Keratinocyte (primary cell): ENCODE measurements around the gene NELL1. TPM values are rescaled to one million over a fixed set of nuclear protein-coding genes. Genes with fewer than 3 reads are reported as not detected.

Experiments
- DNase-seq: peaks from one replicate; pipeline ENCODE4 v3.0.0-alpha.2; 2011; ENCODE audit warnings: low read depth, missing footprints, low spot score
- FAIRE-seq: peaks from 2 replicates; lab custom pipeline; 2011; peaks lifted over from hg19 to GRCh38; lab: Jason Lieb, UNC
- H2AFZ ChIP-seq: 2 replicates; pipeline ENCODE4 v1.6.0; 2012; ENCODE audit warnings: low read length, control low read depth, inconsistent platforms; ENCODE audit not compliant: control insufficient read depth
- H3K27ac ChIP-seq: 2 replicates; pipeline ENCODE4 v1.5.1; 2011; ENCODE audit warnings: low read length; ENCODE audit not compliant: control insufficient read depth, insufficient read depth
- H3K27me3 ChIP-seq: 3 replicates; pipeline ENCODE4 v1.6.0; 2011; ENCODE audit warnings: low read length; ENCODE audit not compliant: control insufficient read depth, insufficient read depth; ENCODE audit errors: extremely low read depth
- H3K36me3 ChIP-seq, 2 experiments: 2 replicates in 1 of 2; 3 replicates in 1 of 2; pipeline ENCODE4 v1.5.1; 2011; ENCODE audit warnings: low read length in 2 of 2, mild to moderate bottlenecking in 1 of 2; ENCODE audit not compliant: control insufficient read depth in 2 of 2, insufficient read depth in 2 of 2; ENCODE audit errors: extremely low read depth in 1 of 2
- H3K4me1 ChIP-seq: 3 replicates; pipeline ENCODE4 v1.5.1; 2011; ENCODE audit warnings: low read length; ENCODE audit not compliant: control insufficient read depth, insufficient read depth; ENCODE audit errors: extremely low read depth
- H3K4me2 ChIP-seq: 3 replicates; pipeline ENCODE4 v1.6.0; 2011; ENCODE audit warnings: low read depth, low read length; ENCODE audit not compliant: control insufficient read depth, insufficient read depth; ENCODE audit errors: extremely low read depth
- H3K4me3 ChIP-seq, 3 experiments: fragments of 200-600 bp in 1 of 3; sonication (generic) in 1 of 3; 2 replicates in 2 of 3; 3 replicates in 1 of 3; pipeline ENCODE4 v1.5.1; 2011 to 2016; ENCODE audit warnings: low read length in 3 of 3, mild to moderate bottlenecking in 3 of 3, control low read depth in 2 of 3, inconsistent platforms in 1 of 3, low read depth in 1 of 3, mixed read lengths in 1 of 3, mixed run types in 1 of 3, moderate library complexity in 1 of 3; ENCODE audit not compliant: control insufficient read depth in 2 of 3, insufficient read depth in 2 of 3; ENCODE audit errors: extremely low read depth in 1 of 3
- H3K79me2 ChIP-seq: 2 replicates; pipeline ENCODE4 v1.6.0; 2012; ENCODE audit warnings: low read length; ENCODE audit not compliant: control insufficient read depth, insufficient read depth
- H3K9ac ChIP-seq: 3 replicates; pipeline ENCODE4 v1.6.0; 2011; ENCODE audit warnings: low read length; ENCODE audit not compliant: control insufficient read depth, insufficient read depth; ENCODE audit errors: extremely low read depth
- H3K9me1 ChIP-seq: 3 replicates; pipeline ENCODE4 v1.6.0; 2011; ENCODE audit warnings: low read length; ENCODE audit not compliant: control insufficient read depth, insufficient read depth; ENCODE audit errors: extremely low read depth
- H3K9me3 ChIP-seq: 2 replicates; pipeline ENCODE4 v1.5.1; 2012; ENCODE audit warnings: low read depth, low read length; ENCODE audit not compliant: control insufficient read depth
- H4K20me1 ChIP-seq: 3 replicates; pipeline ENCODE4 v1.6.0; 2011; ENCODE audit warnings: low read length; ENCODE audit not compliant: control insufficient read depth, insufficient read depth; ENCODE audit errors: extremely low read depth
- CTCF ChIP-seq, 3 experiments: IDR thresholded peaks in 1 of 3; conservative IDR thresholded peaks in 1 of 3; optimal IDR thresholded peaks in 1 of 3; 2 replicates in 2 of 3; 3 replicates in 1 of 3; pipeline versions ENCODE3 to v1.5.1; 2011; ENCODE audit warnings: low read length in 3 of 3, mild to moderate bottlenecking in 3 of 3, moderate library complexity in 2 of 3, control low read depth in 1 of 3, inconsistent platforms in 1 of 3; ENCODE audit not compliant: insufficient read depth in 2 of 3; ENCODE audit errors: extremely low read depth in 1 of 3
- EZH2 ChIP-seq: IDR thresholded peaks from one replicate; pipeline ENCODE4 v1.6.1; 2012; ENCODE audit warnings: inconsistent platforms, mild to moderate bottlenecking, low read length, moderate library complexity
- dilution Hi-C: fragments of 300-500 bp; cut with MboI; formaldehyde crosslinking; loops from one replicate; pipeline ENCODE4 v1.7.0; 2020; ENCODE audit warnings: low sequenced_read_pairs; ENCODE audit not compliant: extremely low pct_ligation_motif_present
- polyA plus RNA-seq, 5 experiments: library from polyadenylated mRNA; depleted of rRNA in 3 of 5; stranded (reverse) in 3 of 5; stranded (forward) in 1 of 5; unstranded in 1 of 5; fragments of >200 nt; gene quantifications; 1 replicate in 1 of 5; 2 replicates in 3 of 5; 3 replicates in 1 of 5; pipeline versions ENCODE4 v1.2.1 to v1.2.3, GENCODE V29; 2011 to 2012; ENCODE audit warnings: missing spikeins in 2 of 5, low read depth in 1 of 5, low replicate concordance in 1 of 5

NELL1 gene
- polyA plus RNA-seq, 1 donor (not counting 4 experiments of a cell fraction or from before 2014, with no cell fraction given), result not detected

- Histone ChIP-seq H3K4me3 (no peak overlapping the region), H3K4me2 (no peak overlapping the region), H2AFZ (no peak overlapping the region), H3K36me3 (no peaks in the 10 kb centered on the region), H4K20me1 (no peaks in the 10 kb centered on the region), H3K9ac (no peak overlapping the region), H3K9me3 (no peaks in the 10 kb centered on the region), H3K27me3 (no peaks in the 10 kb centered on the region), H3K9me1 (no peaks in the 10 kb centered on the region), H3K79me2 (no peaks in the 10 kb centered on the region), H3K4me1 (peaks cover 9% of the 10 kb centered on the region), H3K27ac (no peak overlapping the region)
- DNase-seq, result no peak
- dilution Hi-C loops, result no loop called here
- TF ChIP-seq CTCF (optimal IDR thresholded peaks at IDR 0.05 in 1 of 3, IDR thresholded peaks at IDR 0.05 in 1 of 3, conservative IDR thresholded peaks at IDR 0.05 in 1 of 3; ENCODE audit: extremely low read depth in 1 of 3, insufficient read depth in 2 of 3, low read length in 3 of 3), result no peak
- TF ChIP-seq EZH2, result no peak
- no peak for FAIRE-seq
Measured at GRCh38 chr11:21403069-21403468, 733.7 kb downstream of the NELL1 start.

- Histone ChIP-seq H3K79me2 (no peaks in the 10 kb centered on the region), H3K4me1 (peaks cover 9% of the 10 kb centered on the region), H2AFZ (no peak overlapping the region), H3K27me3 (no peaks in the 10 kb centered on the region), H3K4me3 (no peak overlapping the region), H3K9me3 (no peaks in the 10 kb centered on the region), H3K27ac (no peak overlapping the region), H4K20me1 (no peaks in the 10 kb centered on the region), H3K9ac (no peak overlapping the region), H3K9me1 (no peaks in the 10 kb centered on the region), H3K36me3 (no peaks in the 10 kb centered on the region), H3K4me2 (no peak overlapping the region)
- DNase-seq (no peak), FAIRE-seq (no peak)
- TF ChIP-seq EZH2, result no peak
- TF ChIP-seq CTCF (optimal IDR thresholded peaks at IDR 0.05 in 1 of 3, IDR thresholded peaks at IDR 0.05 in 1 of 3, conservative IDR thresholded peaks at IDR 0.05 in 1 of 3; ENCODE audit: extremely low read depth in 1 of 3, insufficient read depth in 2 of 3, low read length in 3 of 3), result no peak
- dilution Hi-C loops, result no loop called here
Measured at GRCh38 chr11:21405422-21405821, 736.0 kb downstream of the NELL1 start.
